Measurements from ENCODE around the gene PTPN6. TPM values are rescaled to one million over a fixed set of nuclear protein-coding genes. Genes with fewer than 3 reads are reported as not detected.

Gene PTPN6
- total and polyA plus RNA-seq, 8 donors: 11.2 to 51.2 (median 32.6) TPM

- 11 to 26% (median 13%) methylated on average over 8 of the region's 8 CpGs for WGBS, 5 donors
- H3K4me3 ChIP-seq: peak overlapping the region; percentile 64 to 95 (median 86)
- H3K27ac ChIP-seq: peak overlapping the region; percentile 89 to 99 (median 97)
- H3K36me3 ChIP-seq: peaks cover 0 to 28% (median 19%) of the 10 kb centered on the region in 4 donors
- H3K9me3 ChIP-seq: no peaks in the 10 kb centered on the region
- no peaks in the 10 kb centered on the region for H3K27me3 ChIP-seq
- TF ChIP-seq POLR2A (IDR thresholded peaks at IDR 0.05) (no peak), CTCF (IDR thresholded peaks at IDR 0.05) (peak in 1 of 7 experiments; percentile 12), POLR2AphosphoS5 (IDR thresholded peaks at IDR 0.05) (peak; percentile 42 to 71 (median 69)), EP300 (IDR thresholded peaks at IDR 0.05) (no peak)
- intact Hi-C loops (cut with DNase I; ENCODE audit: low total_unique reads): no loop called here
- peak; percentile 77 to 88 for DNase-seq
- H3K4me1 ChIP-seq: peaks cover 46 to 69% (median 55%) of the 10 kb centered on the region in 4 donors
Measured at GRCh38 chr12:6925540-6926279, 25.4 kb upstream of the PTPN6 start.

GRCh38 chr12:6927379-6928021 is 23.7 kb upstream of the PTPN6 start, which contains the start of gene ATN1:
TSS of gene ATN1 (plus strand) at chr12:6927959. CDS start at chr12:6934002, 6,043 bp downstream.
- Histone ChIP-seq H3K9me3 (no peaks in the 10 kb centered on the region), H3K4me3 (peak within 1 kb of the TSS; percentile 64 to 95 (median 86)), H3K4me1 (peaks cover 50 to 87% (median 67%) of the 10 kb centered on the region in 4 donors), H3K27ac (peak within 1 kb of the TSS; percentile 90 to 99 (median 97)), H3K36me3 (peaks cover 0 to 10% (median 6%) of the 10 kb centered on the region in 4 donors), H3K27me3 (no peaks in the 10 kb centered on the region)
- 0 to 1% (median 1%) methylated on average over 36 to 66 of the region's 66 CpGs for WGBS, 5 donors
- peak; percentile 40 to 84 (median 75) for TF ChIP-seq POLR2AphosphoS5 (IDR thresholded peaks at IDR 0.05)
- no peak for TF ChIP-seq CTCF (IDR thresholded peaks at IDR 0.05)
- TF ChIP-seq POLR2A (IDR thresholded peaks at IDR 0.05): no peak
- intact Hi-C loops (cut with DNase I; ENCODE audit: low total_unique reads): no loop called here
- DNase-seq: peak; percentile 68 to 96

- Histone ChIP-seq H3K9me3 (no peaks in the 10 kb centered on the region), H3K27ac (peak overlapping the region; percentile 90 to 99 (median 97)), H3K27me3 (no peaks in the 10 kb centered on the region), H3K4me1 (peaks cover 51 to 89% (median 72%) of the 10 kb centered on the region in 4 donors), H3K4me3 (peak overlapping the region; percentile 64 to 95 (median 86)), H3K36me3 (peaks cover 0 to 9% (median 3%) of the 10 kb centered on the region in 4 donors)
- TF ChIP-seq POLR2AphosphoS5 (IDR thresholded peaks at IDR 0.05): no peak
- peak in 1 of 2 donors; percentile 69 for DNase-seq
- intact Hi-C loops (cut with DNase I; ENCODE audit: low total_unique reads): no loop called here
- 0 to 1% (median 1%) methylated on average over 14 to 73 of the region's 79 CpGs for WGBS, 5 donors
Measured at GRCh38 chr12:6928022-6928702, 23.0 kb upstream of the PTPN6 start.

- Histone ChIP-seq H3K4me1 (peaks cover 56 to 89% (median 77%) of the 10 kb centered on the region in 4 donors), H3K4me3 (peak overlapping the region; percentile 64 to 95 (median 86)), H3K27me3 (no peaks in the 10 kb centered on the region), H3K27ac (peak overlapping the region; percentile 90 to 99 (median 97)), H3K36me3 (peaks cover 0 to 13% (median 7%) of the 10 kb centered on the region in 4 donors), H3K9me3 (no peaks in the 10 kb centered on the region)
- 5 to 13% (median 9%) methylated on average over 19 of the region's 19 CpGs for WGBS, 5 donors
- intact Hi-C loops (cut with DNase I; ENCODE audit: low total_unique reads): no loop called here
- TF ChIP-seq CTCF (IDR thresholded peaks at IDR 0.05) (no peak), POLR2A (IDR thresholded peaks at IDR 0.05) (no peak), EP300 (IDR thresholded peaks at IDR 0.05) (no peak), POLR2AphosphoS5 (IDR thresholded peaks at IDR 0.05) (no peak)
- no peak for DNase-seq
Measured at GRCh38 chr12:6928703-6929407, 22.3 kb upstream of the PTPN6 start.
